HG03175 (cell line): ENCODE data around the gene CD200.
"Not testable (repeated sequence)": the region's sequence is repeated elsewhere in the genome, so short reads cannot be mapped to it uniquely, and the experiment has no call there.

Experiments
- ATAC-seq: cut with Tn5 transposase; IDR thresholded peaks from one replicate; pipeline ENCODE4 v1.9.1; 2021; ENCODE audit warnings: mild to moderate bottlenecking, moderate library complexity; ENCODE audit not compliant: unreplicated experiment

CD200 gene

GRCh38 chr3:112384769-112385168 lies 51.8 kb downstream of the CD200 start:
- no peak for ATAC-seq

GRCh38 chr3:112388972-112389371 lies 56.0 kb downstream of the CD200 start:
- ATAC-seq = no peak

GRCh38 chr3:112389961-112390360 lies 57.0 kb downstream of the CD200 start:
- ATAC-seq = no peak

GRCh38 chr3:112390783-112391641 lies 58.1 kb downstream of the CD200 start:
- ATAC-seq = no peak

GRCh38 chr3:112391648-112392047 lies 58.7 kb downstream of the CD200 start:
- no peak for ATAC-seq

- no peak for ATAC-seq
Observed at GRCh38 chr3:112392393-112393359, 59.7 kb downstream of the CD200 start.

GRCh38 chr3:112393360-112393728 lies 60.4 kb downstream of the CD200 start:
- no peak for ATAC-seq

GRCh38 chr3:112394003-112394640 lies 61.2 kb downstream of the CD200 start:
- ATAC-seq = no peak

GRCh38 chr3:112395181-112395895 lies 62.4 kb downstream of the CD200 start:
- no peak for ATAC-seq

- no peak for ATAC-seq
Observed at GRCh38 chr3:112395896-112396290, 62.9 kb downstream of the CD200 start.

- no peak for ATAC-seq
Observed at GRCh38 chr3:112397556-112397955, 64.6 kb downstream of the CD200 start.

- ATAC-seq = no peak
Observed at GRCh38 chr3:112399064-112399463, 66.1 kb downstream of the CD200 start.

- ATAC-seq = not testable (repeated sequence)
Observed at GRCh38 chr3:112399554-112399953, 66.6 kb downstream of the CD200 start.

GRCh38 chr3:112400317-112400716 lies 67.4 kb downstream of the CD200 start:
- not testable (repeated sequence) for ATAC-seq

- ATAC-seq = no peak
Observed at GRCh38 chr3:112401617-112402016, 68.7 kb downstream of the CD200 start.

- ATAC-seq = peak; percentile 38
Observed at GRCh38 chr3:112403103-112403502, 70.1 kb downstream of the CD200 start.

GRCh38 chr3:112404924-112405549 lies 72.1 kb downstream of the CD200 start:
- ATAC-seq = not testable (repeated sequence)

GRCh38 chr3:112405845-112406244 lies 72.9 kb downstream of the CD200 start:
- ATAC-seq = peak; percentile 47

GRCh38 chr3:112407214-112407887 lies 74.4 kb downstream of the CD200 start:
- no peak for ATAC-seq
